Measurements from ENCODE around the gene KREMEN2. TPM values are rescaled to one million over a fixed set of nuclear protein-coding genes. Genes with fewer than 3 reads are reported as not detected.

KREMEN2 gene
- total and polyA plus RNA-seq, 2 of the 13 experiments (the other 11 are each of a cell fraction or from before 2014, with no cell fraction given) = 0.48 to 1.2 TPM

- TF ChIP-seq ZNF160 (CRISPR knock-in tag; IDR thresholded peaks at IDR 0.05) (no peak), GTF3A (CRISPR knock-in tag; conservative IDR thresholded peaks at IDR 0.05) (no peak), MBNL3 (CRISPR knock-in tag; conservative IDR thresholded peaks at IDR 0.05) (no peak), MED13 (CRISPR knock-in tag; IDR thresholded peaks at IDR 0.05) (no peak), MATR3 (CRISPR knock-in tag; IDR thresholded peaks at IDR 0.05) (no peak), ZBTB33 (CRISPR knock-in tag; IDR thresholded peaks at IDR 0.05) (no peak), RFX3 (CRISPR knock-in tag; IDR thresholded peaks at IDR 0.05) (no peak)
These were observed 10.1 kb upstream of the KREMEN2 start (continued) for GRCh38 chr16:2953706-2954627.

GRCh38 chr16:2954656-2955381 is 9.3 kb upstream of the KREMEN2 start:
- Histone ChIP-seq H3K4me2 (ENCODE audit: low read depth, low read length) (no peak overlapping the region), H3K27ac (ENCODE audit: extremely low read length, insufficient read depth, low read length) (no peak overlapping the region), H3K4me1 (ENCODE audit: insufficient read depth, low read length) (peaks cover 13% of the 10 kb centered on the region), H4K20me1 (ENCODE audit: insufficient read depth, low read length) (no peaks in the 10 kb centered on the region), H3K9ac (ENCODE audit: insufficient read depth, low read depth, low read length) (no peak overlapping the region), H2AFZ (ENCODE audit: low read length) (no peak overlapping the region), H3K27me3 (ENCODE audit: control insufficient read depth in 1 of 2, insufficient read depth in 2 of 2, low read length in 2 of 2) (peaks cover 6 to 47% of the 10 kb centered on the region in 2 experiments), H3K4me3 (replicated peaks in 1 of 3; ENCODE audit: insufficient read depth in 1 of 3, low read depth in 2 of 3, low read length in 3 of 3) (no peak overlapping the region; a peak in 1 of 6 replicates), H3K79me2 (ENCODE audit: insufficient read depth, low read length) (no peaks in the 10 kb centered on the region), H3K36me3 (replicated peaks in 1 of 2; ENCODE audit: control insufficient read depth in 1 of 2, insufficient read depth in 2 of 2, low read length in 2 of 2) (no peaks in the 10 kb centered on the region), H3K9me3 (ENCODE audit: low read length) (no peaks in the 10 kb centered on the region)
- ChIA-PET POLR2A (no interaction called here), CTCF (ENCODE audit: low intra/inter-chr PET ratio, low total read pairs) (no interaction called here)
- intact Hi-C loops (cut with micrococcal nuclease; ENCODE audit: unreplicated experiment) (no loop called here), in situ Hi-C loops (cut with HindIII; ENCODE audit: extremely low pct_ligation_motif_present, low pct_unique_long_range_greater_than_20kb) (no loop called here)
- 10% methylated on average over 10 of the region's 26 CpGs for WGBS (ENCODE audit: low lambda C conversion rate)
- DNase-seq (ENCODE audit: low spot score) (no peak), ATAC-seq (peak; percentile 15; the same call in 2 of the 3 replicates), FAIRE-seq (no peak)
- no TSS peak for BruUV-seq (replicated peaks)
- TF ChIP-seq ZNF224 (CRISPR knock-in tag; IDR thresholded peaks at IDR 0.05) = no peak
- no peak for TF ChIP-seq ZNF331 (CRISPR knock-in tag; IDR thresholded peaks at IDR 0.05)
- no peak for TF ChIP-seq U2AF1 (optimal IDR thresholded peaks at IDR 0.05; ENCODE audit: low read depth, low read length)
- no peak for TF ChIP-seq U2AF2 (IDR thresholded peaks at IDR 0.05; ENCODE audit: low read depth, low read length)
- TF ChIP-seq MNT (IDR thresholded peaks at IDR 0.05) = no peak
- TF ChIP-seq STAT5B (CRISPR knock-in tag; IDR thresholded peaks at IDR 0.05) = no peak
- no peak for TF ChIP-seq CSRNP2 (CRISPR knock-in tag; conservative IDR thresholded peaks at IDR 0.05; ENCODE audit: low read depth)
- no peak for TF ChIP-seq ZFP36L2 (CRISPR knock-in tag; IDR thresholded peaks at IDR 0.05)
- TF ChIP-seq NFYB (CRISPR knock-in tag; IDR thresholded peaks at IDR 0.05) = no peak

Data from HepG2 (cell line).